K562 (cell line): ENCODE results near the gene AMFR. TPM values are rescaled to one million over a fixed set of nuclear protein-coding genes. Genes with fewer than 3 reads are reported as not detected.

ENCODE experiments used
- ATAC-seq: fragments of 200-7000 bp; cut with Tn5 transposase; 3 replicates; pipeline ENCODE4 v1.9.1; 2020; ENCODE audit warnings: moderate library complexity
- BruUV-seq: library from RNA; stranded (reverse); fragments of 400-500 nt; replicated peaks from 2 replicates; lab custom pipeline; 2021; lab: Mats Ljungman, UMichigan
- CTCF ChIA-PET: fragments of 300-600 bp; formaldehyde crosslinking; extraction: SDS; loops from one replicate; lab custom pipeline; 2021; ENCODE audit warnings: low intra/inter-chr PET ratio; lab: Yijun Ruan, JAX
- POLR2A ChIA-PET: fragments of 300-600, 350-650 bp; sonication (Branson Sonifier 250); formaldehyde crosslinking; extraction: SDS; loops from one replicate; lab custom pipeline; 2021; ENCODE audit warnings: antibody characterized with exemption, inconsistent platforms; lab: Yijun Ruan, JAX
- DNase-seq, 4 experiments: peaks; one replicate each; pipeline versions ENCODE4 v3.0.0 to v3.0.0-alpha.2; 2011 to 2018; ENCODE audit warnings: low spot score in 3 of 4, mixed read lengths in 3 of 4; ENCODE audit errors: extremely low read depth in 1 of 4
- FAIRE-seq: peaks from 2 replicates; lab custom pipeline; 2011; peaks lifted over from hg19 to GRCh38; lab: Jason Lieb, UNC
- H2AFZ ChIP-seq: 2 replicates; pipeline ENCODE4 v1.6.0; 2011; ENCODE audit warnings: low read depth, low read length, control low read depth, inconsistent platforms
- H3K27ac ChIP-seq: fragments of 200-600 bp; 3 replicates; pipeline ENCODE4 v1.8.0; 2011; ENCODE audit warnings: low read depth, mild to moderate bottlenecking, control low read depth, inconsistent platforms, low read length, moderate library complexity, mixed read lengths; ENCODE audit errors: extremely low read depth
- H3K27me3 ChIP-seq, 2 experiments: fragments of 300-600 bp in 1 of 2; 2 replicates in 1 of 2; 3 replicates in 1 of 2; pipeline versions ENCODE4 v1.6.0 to v1.8.0; 2011; ENCODE audit warnings: inconsistent platforms in 2 of 2, low read length in 2 of 2, mild to moderate bottlenecking in 1 of 2, mixed read lengths in 1 of 2, moderate library complexity in 1 of 2; ENCODE audit not compliant: control insufficient read depth in 2 of 2, insufficient read depth in 2 of 2
- H3K36me3 ChIP-seq: fragments of 300-600 bp; 3 replicates; pipeline ENCODE4 v1.8.0; 2011; ENCODE audit warnings: mild to moderate bottlenecking, low read length, inconsistent platforms; ENCODE audit not compliant: control insufficient read depth, insufficient read depth
- H3K4me1 ChIP-seq, 2 experiments: fragments of 200-600 bp in 1 of 2; replicated peaks in 1 of 2; 2 replicates in 1 of 2; 3 replicates in 1 of 2; pipeline versions ENCODE4 v1.5.1 to v1.8.0; 2011; ENCODE audit warnings: inconsistent platforms in 2 of 2, low read length in 2 of 2, mild to moderate bottlenecking in 1 of 2, mixed read lengths in 1 of 2, moderate library complexity in 1 of 2; ENCODE audit not compliant: control insufficient read depth in 2 of 2, insufficient read depth in 2 of 2
- H3K4me2 ChIP-seq: 2 replicates; pipeline ENCODE4 v1.6.1; 2011; ENCODE audit warnings: low read length, control low read depth, inconsistent platforms, mixed read lengths; ENCODE audit not compliant: insufficient read depth
- H3K4me3 ChIP-seq: fragments of 200-600 bp; sonication (generic), shearing (Covaris generic); 2 replicates; pipeline ENCODE4 v1.5.1; 2016; ENCODE audit warnings: control low read depth, inconsistent platforms
- H3K79me2 ChIP-seq: fragments of 200-600 bp; 3 replicates; pipeline ENCODE4 v1.8.0; 2011; ENCODE audit warnings: low read length, inconsistent platforms; ENCODE audit not compliant: control insufficient read depth, insufficient read depth
- H3K9ac ChIP-seq, 2 experiments: 2 replicates each; pipeline versions ENCODE4 v1.6.0 to v1.6.1; 2011; ENCODE audit warnings: low read depth in 2 of 2, low read length in 2 of 2, control low read depth in 1 of 2, inconsistent platforms in 1 of 2, mild to moderate bottlenecking in 1 of 2, mixed read lengths in 1 of 2; ENCODE audit not compliant: insufficient read depth in 1 of 2
- H3K9me1 ChIP-seq: one replicate; pipeline ENCODE4 v1.6.0; 2011; ENCODE audit warnings: inconsistent platforms, mild to moderate bottlenecking, low read length, moderate library complexity; ENCODE audit not compliant: control insufficient read depth, insufficient read depth
- H3K9me3 ChIP-seq: replicated peaks from 2 replicates; pipeline ENCODE4 v1.5.1; 2011; ENCODE audit warnings: low read depth, low read length, inconsistent platforms; ENCODE audit not compliant: control insufficient read depth, insufficient read depth
- H4K20me1 ChIP-seq: replicated peaks from 2 replicates; pipeline ENCODE4 v1.6.1; 2011; ENCODE audit warnings: low read length, inconsistent platforms, mixed read lengths; ENCODE audit not compliant: control insufficient read depth, insufficient read depth
- BMI1 ChIP-seq: fragments of 150-350 bp; IDR thresholded peaks from 2 replicates; pipeline ENCODE4 v1.6.1; 2014; ENCODE audit warnings: low read length
- CBX1 ChIP-seq: sonication (generic); IDR thresholded peaks from 2 replicates; pipeline ENCODE4 v1.6.1; 2016; ENCODE audit warnings: antibody characterized with exemption, low read depth, mild to moderate bottlenecking
- CTBP1 ChIP-seq: fragments of 450-650 bp; IDR thresholded peaks from 2 replicates; pipeline ENCODE4 v1.6.1; 2016; ENCODE audit warnings: borderline replicate concordance
- EHMT2 ChIP-seq: fragments of 450-650 bp; IDR thresholded peaks from 2 replicates; pipeline ENCODE4 v1.6.1; 2018; ENCODE audit warnings: antibody characterized with exemption
- FUS ChIP-seq: fragments of 200-400 bp; formaldehyde crosslinking; optimal IDR thresholded peaks from 2 replicates; pipeline ENCODE3; 2017; ENCODE audit warnings: low read depth, low read length
- JUNB ChIP-seq: fragments of 450-650 bp; formaldehyde crosslinking; conservative IDR thresholded peaks from 2 replicates; pipeline ENCODE4 v1.4.0; 2020; ENCODE audit warnings: mild to moderate bottlenecking
- NELFE ChIP-seq: IDR thresholded peaks from 2 replicates; pipeline ENCODE4 v1.6.1; 2011; ENCODE audit warnings: mild to moderate bottlenecking; ENCODE audit not compliant: insufficient read depth, insufficient read length
- TAF1 ChIP-seq: IDR thresholded peaks from 2 replicates; pipeline ENCODE4 v1.6.1; 2011; ENCODE audit warnings: mild to moderate bottlenecking, low read length, moderate library complexity; ENCODE audit not compliant: insufficient read depth, control insufficient read depth, severe bottlenecking; ENCODE audit errors: extremely low read depth
- TAF15 ChIP-seq: fragments of 200-400 bp; formaldehyde crosslinking; IDR thresholded peaks from 2 replicates; pipeline ENCODE4 v1.6.1; 2017; ENCODE audit warnings: mild to moderate bottlenecking, low read depth, low read length, moderate library complexity
- TSC22D4 ChIP-seq: fragments of 450-650 bp; IDR thresholded peaks from 2 replicates; pipeline ENCODE4 v1.6.1; 2016; ENCODE audit warnings: missing genetic modification characterization, missing biosample characterization, control low read depth
- WGBS: fragments of 100-300 bp; shearing (Covaris generic); methylation state at CpG from one replicate; pipeline ENCODE4 v1.1.6; 2016; ENCODE audit warnings: low coverage, mixed read lengths; ENCODE audit not compliant: insufficient coverage; ENCODE audit errors: missing lambda C conversion rate; 5-methylcytosine and 5-hydroxymethylcytosine counted together
- in situ Hi-C: fragments of 300-500 bp; cut with MboI; formaldehyde crosslinking; loops from 4 replicates; pipeline ENCODE4 v1.15.0; 2018; ENCODE audit warnings: inconsistent platforms, mixed read lengths
- intact Hi-C: fragments of 100-400 bp; cut with micrococcal nuclease; formaldehyde crosslinking; loops from 2 replicates; pipeline ENCODE4 v1.14.2; 2022
- polyA plus RNA-seq, 8 experiments: library from polyadenylated mRNA; depleted of rRNA in 4 of 8; stranded (reverse) in 5 of 8; unstranded in 3 of 8; fragments of >200 nt; fragmentation: Nextera tagmentation in 2 of 8; fragmentation: Illumina TruSeq in 1 of 8; extraction: Ambion mirVana in 2 of 8; extraction: Trizol in 1 of 8; gene quantifications; 2 replicates each; pipeline versions ENCODE4 v1.2.1 to v1.2.3, GENCODE V29; 2011 to 2014; ENCODE audit warnings: inconsistent platforms in 1 of 8, missing spikeins in 1 of 8
- total RNA-seq, 7 experiments: library from RNA; depleted of rRNA in 6 of 7; stranded (reverse); fragments of >200 nt in 6 of 7; fragmentation: Illumina TruSeq in 2 of 7; extraction: Trizol in 2 of 7; gene quantifications; 2 replicates each; pipeline versions ENCODE4 v1.2.1 to v1.2.3, GENCODE V29; 2011 to 2021; ENCODE audit warnings: low replicate concordance in 1 of 7
- TF ChIP-seq, protein P1 (sequence below), 3 experiments: fragments of 200-800 bp in 1 of 3; fragments of 250-450 bp in 1 of 3; fragments of 450-650 bp in 1 of 3; sonication (Bioruptor Pico) in 1 of 3; sonication (Bioruptor generic) in 1 of 3; formaldehyde crosslinking in 1 of 3; IDR thresholded peaks; 2 replicates each; pipeline versions ENCODE4 v1.6.1 to v1.8.0; 2016 to 2022; ENCODE audit warnings: mild to moderate bottlenecking in 2 of 3, missing genetic modification characterization in 2 of 3, missing compliant biosample characterization in 1 of 3, moderate library complexity in 1 of 3

AMFR gene
- total and polyA plus RNA-seq, 9 of the 15 experiments (the other 6 are each of a cell fraction or from before 2014, with no cell fraction given): 15.6 to 113 (median 58.4) TPM

DNA sequence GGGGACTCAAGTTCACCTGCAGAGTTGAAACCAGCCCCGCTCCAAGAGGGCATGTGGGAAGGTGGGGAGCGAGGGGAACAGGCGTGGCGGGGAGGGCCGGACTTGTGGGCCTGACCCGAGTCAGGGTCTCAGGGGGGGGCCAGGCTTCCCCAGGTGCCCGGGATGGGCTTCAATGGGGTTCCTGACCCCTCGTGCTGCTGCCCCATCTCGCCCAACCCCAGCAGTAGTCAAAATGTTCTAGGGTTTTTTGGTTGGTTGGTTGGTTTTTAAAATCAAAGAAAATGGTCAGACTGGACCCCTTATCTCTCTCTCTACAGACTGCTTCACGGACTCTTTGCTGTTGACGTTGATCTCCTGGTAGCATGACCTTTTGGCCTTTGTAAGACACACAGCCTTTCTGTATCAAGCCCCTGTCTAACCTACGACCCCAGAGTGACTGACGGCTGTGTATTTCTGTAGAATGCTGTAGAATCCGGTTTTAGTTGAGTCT lies 69.5 kb downstream of the AMFR start:
- H3K4me2 ChIP-seq: peak overlapping the region; percentile 45; the same call in 1 of the 2 replicates
- FAIRE-seq: peak; percentile 96
- H3K27me3 ChIP-seq: peaks cover 3 to 20% of the 10 kb centered on the region in 2 experiments; a peak in 3 of 5 replicates
- ChIA-PET POLR2A (interaction anchor here (0.6 to 1.3 kb wide), 6 partner anchors 9 to 95 kb away, joined by 3 read pairs; partner anchors contain the start of gene NUDT21), CTCF (interaction anchor here (0.6 to 1.9 kb wide), 4 partner anchors 23 to 895 kb away, joined by 3 to 20 read pairs (median 3); no protein-coding TSS in a partner anchor)
- no peak overlapping the region for H3K9ac ChIP-seq
- peak; percentile 72 to 86 (median 80) for DNase-seq
- no peaks in the 10 kb centered on the region for H3K9me3 ChIP-seq
- no TSS peak for BruUV-seq
- H2AFZ ChIP-seq: peak overlapping the region; percentile 46; the same call in 1 of the 2 replicates
- no peak overlapping the region for H3K4me3 ChIP-seq
- H4K20me1 ChIP-seq: peaks cover 9% of the 10 kb centered on the region
- in situ Hi-C loops: no loop called here
- peak; percentile 73 for ATAC-seq
- H3K27ac ChIP-seq: peak overlapping the region; percentile 47; the same call in 1 of the 3 replicates
- no peaks in the 10 kb centered on the region for H3K79me2 ChIP-seq
- intact Hi-C loops: loop anchor here (1.0 to 10.0 kb wide), 3 partner anchors 24 to 159 kb away; partner anchors contain the start of gene AMFR
- no peaks in the 10 kb centered on the region for H3K9me1 ChIP-seq
- H3K36me3 ChIP-seq: peaks cover 2% of the 10 kb centered on the region; the same call in 1 of the 3 replicates
- H3K4me1 ChIP-seq: peaks cover 11 to 35% of the 10 kb centered on the region in 2 experiments
- 26% methylated on average over 13 of the region's 14 CpGs for WGBS
- TF ChIP-seq NELFE: no peak
- no peak for TF ChIP-seq FUS
- TF ChIP-seq BMI1: no peak
- TF ChIP-seq TAF15: no peak
- no peak for TF ChIP-seq TAF1
- no peak for TF ChIP-seq JUNB
- TF ChIP-seq EHMT2: no peak
- TF ChIP-seq CTBP1: peak; percentile 30; the same call in 1 of the 2 replicates
- no peak for TF ChIP-seq CBX1
- TF ChIP-seq TSC22D4 (tag): no peak
- TF ChIP-seq, protein P1, sequence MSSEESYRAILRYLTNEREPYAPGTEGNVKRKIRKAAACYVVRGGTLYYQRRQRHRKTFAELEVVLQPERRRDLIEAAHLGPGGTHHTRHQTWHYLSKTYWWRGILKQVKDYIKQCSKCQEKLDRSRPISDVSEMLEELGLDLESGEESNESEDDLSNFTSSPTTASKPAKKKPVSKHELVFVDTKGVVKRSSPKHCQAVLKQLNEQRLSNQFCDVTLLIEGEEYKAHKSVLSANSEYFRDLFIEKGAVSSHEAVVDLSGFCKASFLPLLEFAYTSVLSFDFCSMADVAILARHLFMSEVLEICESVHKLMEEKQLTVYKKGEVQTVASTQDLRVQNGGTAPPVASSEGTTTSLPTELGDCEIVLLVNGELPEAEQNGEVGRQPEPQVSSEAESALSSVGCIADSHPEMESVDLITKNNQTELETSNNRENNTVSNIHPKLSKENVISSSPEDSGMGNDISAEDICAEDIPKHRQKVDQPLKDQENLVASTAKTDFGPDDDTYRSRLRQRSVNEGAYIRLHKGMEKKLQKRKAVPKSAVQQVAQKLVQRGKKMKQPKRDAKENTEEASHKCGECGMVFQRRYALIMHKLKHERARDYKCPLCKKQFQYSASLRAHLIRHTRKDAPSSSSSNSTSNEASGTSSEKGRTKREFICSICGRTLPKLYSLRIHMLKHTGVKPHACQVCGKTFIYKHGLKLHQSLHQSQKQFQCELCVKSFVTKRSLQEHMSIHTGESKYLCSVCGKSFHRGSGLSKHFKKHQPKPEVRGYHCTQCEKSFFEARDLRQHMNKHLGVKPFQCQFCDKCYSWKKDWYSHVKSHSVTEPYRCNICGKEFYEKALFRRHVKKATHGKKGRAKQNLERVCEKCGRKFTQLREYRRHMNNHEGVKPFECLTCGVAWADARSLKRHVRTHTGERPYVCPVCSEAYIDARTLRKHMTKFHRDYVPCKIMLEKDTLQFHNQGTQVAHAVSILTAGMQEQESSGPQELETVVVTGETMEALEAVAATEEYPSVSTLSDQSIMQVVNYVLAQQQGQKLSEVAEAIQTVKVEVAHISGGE (CRISPR knock-in tag; IDR thresholded peaks at IDR 0.05): 0 out of 6 replicates have a peak, but pooled peaks of 1 of the 3 experiments have one; percentile 9
